ENCODE measurements around the gene EPB41L3.

DNA sequence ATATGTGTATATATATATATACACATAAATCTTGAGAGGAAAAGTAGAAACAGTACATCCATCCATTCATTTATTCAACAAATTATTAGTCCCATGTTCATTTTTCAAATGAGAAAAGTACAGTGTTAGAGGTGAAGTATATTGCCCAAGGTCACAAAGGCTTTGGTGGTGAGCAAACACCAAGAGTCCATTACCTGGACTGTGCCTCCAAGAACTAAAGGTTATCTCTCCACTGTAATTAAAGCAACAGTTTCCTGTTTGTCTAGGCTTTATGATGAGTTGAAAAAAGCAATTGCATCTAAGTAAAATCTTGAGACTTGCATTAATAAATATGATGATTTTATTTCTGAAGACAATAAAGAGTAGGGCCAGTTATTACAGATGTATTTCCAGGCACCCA, 44.7 kb upstream of the EPB41L3 start:
- no peak for TF ChIP-seq RARB (CRISPR knock-in tag; IDR thresholded peaks at IDR 0.05)
- TF ChIP-seq, protein P1, sequence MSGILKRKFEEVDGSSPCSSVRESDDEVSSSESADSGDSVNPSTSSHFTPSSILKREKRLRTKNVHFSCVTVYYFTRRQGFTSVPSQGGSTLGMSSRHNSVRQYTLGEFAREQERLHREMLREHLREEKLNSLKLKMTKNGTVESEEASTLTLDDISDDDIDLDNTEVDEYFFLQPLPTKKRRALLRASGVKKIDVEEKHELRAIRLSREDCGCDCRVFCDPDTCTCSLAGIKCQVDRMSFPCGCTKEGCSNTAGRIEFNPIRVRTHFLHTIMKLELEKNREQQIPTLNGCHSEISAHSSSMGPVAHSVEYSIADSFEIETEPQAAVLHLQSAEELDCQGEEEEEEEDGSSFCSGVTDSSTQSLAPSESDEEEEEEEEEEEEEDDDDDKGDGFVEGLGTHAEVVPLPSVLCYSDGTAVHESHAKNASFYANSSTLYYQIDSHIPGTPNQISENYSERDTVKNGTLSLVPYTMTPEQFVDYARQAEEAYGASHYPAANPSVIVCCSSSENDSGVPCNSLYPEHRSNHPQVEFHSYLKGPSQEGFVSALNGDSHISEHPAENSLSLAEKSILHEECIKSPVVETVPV (CRISPR knock-in tag; IDR thresholded peaks at IDR 0.05) = no peak
- TF ChIP-seq TOX (CRISPR knock-in tag; IDR thresholded peaks at IDR 0.05; ENCODE audit: borderline replicate concordance) = no peak
- TF ChIP-seq ISL1 (CRISPR knock-in tag; IDR thresholded peaks at IDR 0.05) = no peak
- no peak for TF ChIP-seq ESRRG (CRISPR knock-in tag; IDR thresholded peaks at IDR 0.05)
- no peak for TF ChIP-seq CSDC2 (CRISPR knock-in tag; IDR thresholded peaks at IDR 0.05)
- no peak for TF ChIP-seq ZNF8 (CRISPR knock-in tag; IDR thresholded peaks at IDR 0.05)
- TF ChIP-seq, protein P2, sequence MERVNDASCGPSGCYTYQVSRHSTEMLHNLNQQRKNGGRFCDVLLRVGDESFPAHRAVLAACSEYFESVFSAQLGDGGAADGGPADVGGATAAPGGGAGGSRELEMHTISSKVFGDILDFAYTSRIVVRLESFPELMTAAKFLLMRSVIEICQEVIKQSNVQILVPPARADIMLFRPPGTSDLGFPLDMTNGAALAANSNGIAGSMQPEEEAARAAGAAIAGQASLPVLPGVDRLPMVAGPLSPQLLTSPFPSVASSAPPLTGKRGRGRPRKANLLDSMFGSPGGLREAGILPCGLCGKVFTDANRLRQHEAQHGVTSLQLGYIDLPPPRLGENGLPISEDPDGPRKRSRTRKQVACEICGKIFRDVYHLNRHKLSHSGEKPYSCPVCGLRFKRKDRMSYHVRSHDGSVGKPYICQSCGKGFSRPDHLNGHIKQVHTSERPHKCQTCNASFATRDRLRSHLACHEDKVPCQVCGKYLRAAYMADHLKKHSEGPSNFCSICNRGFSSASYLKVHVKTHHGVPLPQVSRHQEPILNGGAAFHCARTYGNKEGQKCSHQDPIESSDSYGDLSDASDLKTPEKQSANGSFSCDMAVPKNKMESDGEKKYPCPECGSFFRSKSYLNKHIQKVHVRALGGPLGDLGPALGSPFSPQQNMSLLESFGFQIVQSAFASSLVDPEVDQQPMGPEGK (CRISPR knock-in tag; IDR thresholded peaks at IDR 0.05; ENCODE audit: borderline replicate concordance) = no peak
- TF ChIP-seq ZFP30 (CRISPR knock-in tag; IDR thresholded peaks at IDR 0.05) = no peak
- no peak for TF ChIP-seq PPARA (CRISPR knock-in tag; IDR thresholded peaks at IDR 0.05; ENCODE audit: borderline replicate concordance)
- TF ChIP-seq, protein P3, sequence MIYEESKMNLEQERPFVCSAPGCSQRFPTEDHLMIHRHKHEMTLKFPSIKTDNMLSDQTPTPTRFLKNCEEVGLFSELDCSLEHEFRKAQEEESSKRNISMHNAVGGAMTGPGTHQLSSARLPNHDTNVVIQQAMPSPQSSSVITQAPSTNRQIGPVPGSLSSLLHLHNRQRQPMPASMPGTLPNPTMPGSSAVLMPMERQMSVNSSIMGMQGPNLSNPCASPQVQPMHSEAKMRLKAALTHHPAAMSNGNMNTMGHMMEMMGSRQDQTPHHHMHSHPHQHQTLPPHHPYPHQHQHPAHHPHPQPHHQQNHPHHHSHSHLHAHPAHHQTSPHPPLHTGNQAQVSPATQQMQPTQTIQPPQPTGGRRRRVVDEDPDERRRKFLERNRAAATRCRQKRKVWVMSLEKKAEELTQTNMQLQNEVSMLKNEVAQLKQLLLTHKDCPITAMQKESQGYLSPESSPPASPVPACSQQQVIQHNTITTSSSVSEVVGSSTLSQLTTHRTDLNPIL (CRISPR knock-in tag; IDR thresholded peaks at IDR 0.05; ENCODE audit: low read depth) = no peak
- no peak for TF ChIP-seq BACH2 (CRISPR knock-in tag; IDR thresholded peaks at IDR 0.05; ENCODE audit: borderline replicate concordance)
- TF ChIP-seq GLIS3 (CRISPR knock-in tag; IDR thresholded peaks at IDR 0.05) = no peak
- TF ChIP-seq ZNF70 (CRISPR knock-in tag; IDR thresholded peaks at IDR 0.05) = no peak
